IMR-90 (cell line): ENCODE data around the gene ITFG1. TPM values are rescaled to one million over a fixed set of nuclear protein-coding genes. Genes with fewer than 3 reads are reported as not detected.
A peak's percentile ranks its signal among the peaks of the same experiment; 100 is the strongest.

Experiments
- ATAC-seq: fragments of 200-7000 bp; cut with Tn5 transposase; 2 replicates; pipeline ENCODE4 v1.9.1; 2020; ENCODE audit warnings: low read depth, mild to moderate bottlenecking, moderate library complexity
- BruUV-seq: library from RNA; stranded (reverse); fragments of 400-500 nt; replicated peaks from 2 replicates; lab custom pipeline; 2021; lab: Mats Ljungman, UMichigan
- CTCF ChIA-PET: fragments of 300-600 bp; formaldehyde crosslinking; extraction: SDS; loops from one replicate; lab custom pipeline; 2021; ENCODE audit warnings: antibody characterized with exemption; lab: Yijun Ruan, JAX
- POLR2A ChIA-PET: fragments of 300-600 bp; sonication (Branson Sonifier 250); formaldehyde crosslinking; loops from one replicate; lab custom pipeline; 2022; ENCODE audit warnings: antibody characterized with exemption; ENCODE audit not compliant: unreplicated experiment; lab: Charles Lee
- DNase-seq: peaks from one replicate; pipeline ENCODE4 v3.0.0; 2013
- H2AFZ ChIP-seq: replicated peaks from 2 replicates; pipeline ENCODE3; 2013; ENCODE audit warnings: low read length, mild to moderate bottlenecking; ENCODE audit not compliant: poor library complexity
- H2AK5ac ChIP-seq: 2 replicates; pipeline ENCODE4 v1.6.1; 2013; ENCODE audit warnings: low read depth, low read length, inconsistent platforms
- H2AK9ac ChIP-seq: replicated peaks from 2 replicates; pipeline ENCODE3; 2013; ENCODE audit warnings: mild to moderate bottlenecking, low read depth, low read length, moderate library complexity; ENCODE audit not compliant: poor library complexity
- H2BK120ac ChIP-seq: 2 replicates; pipeline ENCODE4 v1.6.1; 2013; ENCODE audit warnings: low read depth, low read length, inconsistent platforms
- H2BK15ac ChIP-seq: 3 replicates; pipeline ENCODE4 v1.6.1; 2013; ENCODE audit warnings: low read depth, low read length, inconsistent platforms
- H2BK20ac ChIP-seq: 2 replicates; pipeline ENCODE4 v1.6.1; 2013; ENCODE audit warnings: low read depth, mild to moderate bottlenecking, inconsistent platforms, low read length, moderate library complexity
- H2BK5ac ChIP-seq: 2 replicates; pipeline ENCODE4 v1.6.1; 2013; ENCODE audit warnings: mild to moderate bottlenecking, low read depth, low read length, inconsistent platforms; ENCODE audit not compliant: poor library complexity, severe bottlenecking
- H3K14ac ChIP-seq: replicated peaks from 2 replicates; pipeline ENCODE4 v1.6.1; 2013; ENCODE audit warnings: low read depth, low read length, inconsistent platforms
- H3K18ac ChIP-seq: 2 replicates; pipeline ENCODE4 v1.6.1; 2013; ENCODE audit warnings: low read depth, low read length, control low read depth
- H3K23ac ChIP-seq: 2 replicates; pipeline ENCODE4 v1.6.1; 2013; ENCODE audit warnings: low read depth, low read length, inconsistent platforms
- H3K27ac ChIP-seq: 2 replicates; pipeline ENCODE4 v1.5.1; 2013; ENCODE audit warnings: mild to moderate bottlenecking, control low read depth, low read length; ENCODE audit not compliant: insufficient read depth
- H3K27me3 ChIP-seq: 2 replicates; pipeline ENCODE4 v1.6.1; 2013; ENCODE audit warnings: low read length; ENCODE audit not compliant: control insufficient read depth, insufficient read depth
- H3K36me3 ChIP-seq: 2 replicates; pipeline ENCODE4 v1.6.1; 2013; ENCODE audit warnings: low read length, mixed read lengths; ENCODE audit not compliant: control insufficient read depth, insufficient read depth
- H3K4ac ChIP-seq: 2 replicates; pipeline ENCODE4 v1.6.1; 2013; ENCODE audit warnings: low read depth, low read length, inconsistent platforms
- H3K4me1 ChIP-seq: 2 replicates; pipeline ENCODE4 v1.6.1; 2013; ENCODE audit warnings: low read length, mixed read lengths; ENCODE audit not compliant: control insufficient read depth, insufficient read depth
- H3K4me2 ChIP-seq: 2 replicates; pipeline ENCODE4 v1.6.1; 2013; ENCODE audit warnings: low read depth, mild to moderate bottlenecking, control low read depth, low read length, moderate library complexity
- H3K4me3 ChIP-seq: 2 replicates; pipeline ENCODE4 v1.5.1; 2013; ENCODE audit warnings: low read depth, mild to moderate bottlenecking, control low read depth, low read length, moderate library complexity; ENCODE audit not compliant: insufficient read depth
- H3K56ac ChIP-seq: 2 replicates; pipeline ENCODE4 v1.6.1; 2013; ENCODE audit warnings: low read length, inconsistent platforms; ENCODE audit not compliant: insufficient read depth; ENCODE audit errors: extremely low read depth
- H3K79me1 ChIP-seq, 2 experiments: 2 replicates each; pipeline ENCODE4 v1.6.1; 2013; ENCODE audit warnings: low read length in 2 of 2, inconsistent platforms in 1 of 2, low read depth in 1 of 2
- H3K9ac ChIP-seq: 2 replicates; pipeline ENCODE4 v1.6.1; 2013; ENCODE audit warnings: low read depth, low read length, control low read depth
- H3K9me1 ChIP-seq: 2 replicates; pipeline ENCODE4 v1.6.1; 2013; ENCODE audit warnings: low read length, inconsistent platforms; ENCODE audit not compliant: insufficient read depth
- H3K9me3 ChIP-seq: 2 replicates; pipeline ENCODE4 v1.6.1; 2013; ENCODE audit warnings: low read length; ENCODE audit not compliant: control insufficient read depth, insufficient read depth
- H4K20me1 ChIP-seq: 2 replicates; pipeline ENCODE4 v1.6.1; 2013; ENCODE audit warnings: low read length, inconsistent platforms; ENCODE audit not compliant: insufficient read depth
- H4K5ac ChIP-seq: 2 replicates; pipeline ENCODE4 v1.6.1; 2013; ENCODE audit warnings: mild to moderate bottlenecking, low read depth, low read length, control low read depth
- H4K8ac ChIP-seq, 2 experiments: 2 replicates each; pipeline ENCODE4 v1.6.1; 2013; ENCODE audit warnings: low read depth in 2 of 2, low read length in 2 of 2, control low read depth in 1 of 2, inconsistent platforms in 1 of 2
- H4K91ac ChIP-seq: 2 replicates; pipeline ENCODE4 v1.6.1; 2013; ENCODE audit warnings: low read depth, low read length, inconsistent platforms; ENCODE audit not compliant: insufficient read depth
- BHLHE40 ChIP-seq: fragments of 150-350 bp; IDR thresholded peaks from 2 replicates; pipeline ENCODE4 v1.6.1; 2016; ENCODE audit warnings: mild to moderate bottlenecking, low read depth, low read length
- CEBPB ChIP-seq: IDR thresholded peaks from 2 replicates; pipeline ENCODE4 v1.6.1; 2012; ENCODE audit warnings: low read depth, low read length, improper control_type of control experiment
- CHD1 ChIP-seq: IDR thresholded peaks from 2 replicates; pipeline ENCODE4 v1.6.1; 2012; ENCODE audit warnings: low read depth, low read length, improper control_type of control experiment
- ELK1 ChIP-seq: fragments of 150-350 bp; IDR thresholded peaks from 2 replicates; pipeline ENCODE4 v1.6.1; 2016; ENCODE audit warnings: low read depth, mild to moderate bottlenecking, low read length, moderate library complexity, borderline replicate concordance
- FOS ChIP-seq: fragments of 150-350 bp; IDR thresholded peaks from 2 replicates; pipeline ENCODE4 v1.6.1; 2016; ENCODE audit warnings: low read depth, low read length
- MAFK ChIP-seq: IDR thresholded peaks from 2 replicates; pipeline ENCODE4 v1.6.1; 2012; ENCODE audit warnings: low read depth, low read length, improper control_type of control experiment
- MAZ ChIP-seq: IDR thresholded peaks from 2 replicates; pipeline ENCODE4 v1.6.1; 2012; ENCODE audit warnings: low read depth, mild to moderate bottlenecking, low read length, improper control_type of control experiment, moderate library complexity, borderline replicate concordance
- MXI1 ChIP-seq: IDR thresholded peaks from 2 replicates; pipeline ENCODE4 v1.6.1; 2012; ENCODE audit warnings: low read depth, mild to moderate bottlenecking, low read length, moderate library complexity, borderline replicate concordance
- NFE2L2 ChIP-seq: fragments of 150-350 bp; IDR thresholded peaks from 2 replicates; pipeline ENCODE4 v1.6.1; 2016; ENCODE audit warnings: low read depth, mild to moderate bottlenecking, low read length
- POLR2A ChIP-seq: IDR thresholded peaks from 2 replicates; pipeline ENCODE4 v1.6.1; 2012; ENCODE audit warnings: mild to moderate bottlenecking, low read depth, low read length
- RAD21 ChIP-seq: IDR thresholded peaks from 2 replicates; pipeline ENCODE4 v1.6.1; 2012; ENCODE audit warnings: low read length, improper control_type of control experiment
- RCOR1 ChIP-seq: IDR thresholded peaks from 2 replicates; pipeline ENCODE4 v1.6.1; 2012; ENCODE audit warnings: mild to moderate bottlenecking, low read length, improper control_type of control experiment; ENCODE audit not compliant: insufficient replicate concordance
- RFX5 ChIP-seq: IDR thresholded peaks from 2 replicates; pipeline ENCODE4 v1.8.0; 2012; ENCODE audit warnings: low read depth, mild to moderate bottlenecking, low read length, moderate library complexity
- SMC3 ChIP-seq: fragments of 150-350 bp; IDR thresholded peaks from 2 replicates; pipeline ENCODE4 v1.6.1; 2016; ENCODE audit warnings: low read depth, mild to moderate bottlenecking, antibody characterized with exemption, low read length, moderate library complexity
- WGBS, 2 experiments: methylation state at CpG; one replicate each; pipeline versions ENCODE4 v1.1.5 to v1.1.7; 2013; ENCODE audit warnings: missing lambda C conversion rate in 2 of 2; ENCODE audit not compliant: insufficient read length in 1 of 2; ENCODE audit errors: extremely low coverage in 2 of 2; 5-methylcytosine and 5-hydroxymethylcytosine counted together
- dilution Hi-C: fragments of 300-500 bp; cut with HindIII; formaldehyde crosslinking; loops from one replicate; pipeline ENCODE4 v1.14.3; 2018; ENCODE audit warnings: low sequenced_read_pairs; ENCODE audit not compliant: unreplicated experiment
- in situ Hi-C: fragments of 300-500 bp; cut with MboI; formaldehyde crosslinking; loops from 3 replicates; pipeline ENCODE4 v1.14.3; 2019; ENCODE audit warnings: low sequenced_read_pairs, inconsistent platforms, mixed read lengths
- intact Hi-C: fragments of 100-400 bp; cut with micrococcal nuclease; formaldehyde crosslinking; loops from 2 replicates; pipeline ENCODE4 v1.10.0; 2022
- polyA plus RNA-seq, 3 experiments: library from polyadenylated mRNA; depleted of rRNA; stranded (reverse); fragments of >200 nt; gene quantifications; 2 replicates each; pipeline ENCODE4 v1.2.3, GENCODE V29; 2012; ENCODE audit warnings: low replicate concordance in 1 of 3
- total RNA-seq: library from RNA; depleted of rRNA; stranded (reverse); fragments of >200 nt; gene quantifications from 2 replicates; pipeline ENCODE4 v1.2.3, GENCODE V29; 2012
- TF ChIP-seq, protein P1 (sequence below): conservative IDR thresholded peaks from 2 replicates; pipeline ENCODE4 v1.5.1; 2012; ENCODE audit warnings: mild to moderate bottlenecking, low read depth, low read length, improper control_type of control experiment
- TF ChIP-seq, protein P2 (sequence below): fragments of 150-350 bp; IDR thresholded peaks from 2 replicates; pipeline ENCODE4 v1.6.1; 2017; ENCODE audit warnings: mild to moderate bottlenecking, antibody characterized with exemption, low read length, low read depth

The ITFG1 gene
- total and polyA plus RNA-seq, 2 of the 4 experiments (the other 2 are of a cell fraction), result 54.3 to 60.4 TPM

- H3K4me3 ChIP-seq, result no peak overlapping the region
These were observed 247.0 kb downstream of the ITFG1 start for GRCh38 chr16:47213761-47214440.

More at GRCh38 chr16:47213761-47214440, 247.0 kb downstream of the ITFG1 start:
- Histone ChIP-seq H4K5ac (no peak overlapping the region), H4K91ac (no peak overlapping the region), H3K27ac (no peak overlapping the region), H3K23ac (no peak overlapping the region), H3K14ac (no peak overlapping the region), H3K56ac (no peak overlapping the region), H2BK5ac (no peak overlapping the region), H3K27me3 (no peaks in the 10 kb centered on the region), H4K8ac (no peak overlapping the region), H2BK120ac (no peak overlapping the region), H3K36me3 (peaks cover 6% of the 10 kb centered on the region; the same call in 1 of the 2 replicates), H4K20me1 (no peaks in the 10 kb centered on the region), H3K9ac (no peak overlapping the region), H2AK5ac (no peak overlapping the region), H3K9me1 (no peaks in the 10 kb centered on the region), H3K18ac (no peak overlapping the region), H3K79me1 (no peaks in the 10 kb centered on the region), H3K4me1 (0 out of 2 replicates have a peak, but pooled peaks cover 3% of the 10 kb centered on the region), H2AK9ac (no peak overlapping the region), H3K4me2 (no peak overlapping the region), H3K4ac (no peak overlapping the region), H2AFZ (no peak overlapping the region), H2BK20ac (no peak overlapping the region), H2BK15ac (no peak overlapping the region), H3K9me3 (no peaks in the 10 kb centered on the region)
- intact Hi-C loops, result no loop called here
- POLR2A ChIA-PET, result no interaction called here
- TF ChIP-seq BHLHE40, result no peak
- no peak for TF ChIP-seq MAFK
- no peak for TF ChIP-seq RAD21
- no peak for TF ChIP-seq MAZ
- no peak for TF ChIP-seq RFX5
- no peak for TF ChIP-seq MXI1
- TF ChIP-seq, protein P1, sequence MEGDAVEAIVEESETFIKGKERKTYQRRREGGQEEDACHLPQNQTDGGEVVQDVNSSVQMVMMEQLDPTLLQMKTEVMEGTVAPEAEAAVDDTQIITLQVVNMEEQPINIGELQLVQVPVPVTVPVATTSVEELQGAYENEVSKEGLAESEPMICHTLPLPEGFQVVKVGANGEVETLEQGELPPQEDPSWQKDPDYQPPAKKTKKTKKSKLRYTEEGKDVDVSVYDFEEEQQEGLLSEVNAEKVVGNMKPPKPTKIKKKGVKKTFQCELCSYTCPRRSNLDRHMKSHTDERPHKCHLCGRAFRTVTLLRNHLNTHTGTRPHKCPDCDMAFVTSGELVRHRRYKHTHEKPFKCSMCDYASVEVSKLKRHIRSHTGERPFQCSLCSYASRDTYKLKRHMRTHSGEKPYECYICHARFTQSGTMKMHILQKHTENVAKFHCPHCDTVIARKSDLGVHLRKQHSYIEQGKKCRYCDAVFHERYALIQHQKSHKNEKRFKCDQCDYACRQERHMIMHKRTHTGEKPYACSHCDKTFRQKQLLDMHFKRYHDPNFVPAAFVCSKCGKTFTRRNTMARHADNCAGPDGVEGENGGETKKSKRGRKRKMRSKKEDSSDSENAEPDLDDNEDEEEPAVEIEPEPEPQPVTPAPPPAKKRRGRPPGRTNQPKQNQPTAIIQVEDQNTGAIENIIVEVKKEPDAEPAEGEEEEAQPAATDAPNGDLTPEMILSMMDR, result no peak
- no peak for TF ChIP-seq ELK1
- TF ChIP-seq CEBPB, result no peak
- no peak for TF ChIP-seq POLR2A
- TF ChIP-seq SMC3, result no peak
- no peak for TF ChIP-seq NFE2L2
- no peak for TF ChIP-seq RCOR1
- TF ChIP-seq CHD1, result no peak
- TF ChIP-seq, protein P2, sequence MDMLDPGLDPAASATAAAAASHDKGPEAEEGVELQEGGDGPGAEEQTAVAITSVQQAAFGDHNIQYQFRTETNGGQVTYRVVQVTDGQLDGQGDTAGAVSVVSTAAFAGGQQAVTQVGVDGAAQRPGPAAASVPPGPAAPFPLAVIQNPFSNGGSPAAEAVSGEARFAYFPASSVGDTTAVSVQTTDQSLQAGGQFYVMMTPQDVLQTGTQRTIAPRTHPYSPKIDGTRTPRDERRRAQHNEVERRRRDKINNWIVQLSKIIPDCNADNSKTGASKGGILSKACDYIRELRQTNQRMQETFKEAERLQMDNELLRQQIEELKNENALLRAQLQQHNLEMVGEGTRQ, result no peak
- no peak for TF ChIP-seq FOS
- DNase-seq (peak; percentile 12), ATAC-seq (no peak; the same call in 1 of the 2 replicates)
- CTCF ChIA-PET, result interaction anchor here (0.5 to 1.2 kb wide), 3 partner anchors 9 to 284 kb away, joined by 3 to 4 read pairs (median 4); no protein-coding TSS in a partner anchor
- dilution Hi-C loops, result no loop called here
- no CpG with 5 or more reads among the region's 2 CpGs for WGBS, 2 experiments
- in situ Hi-C loops, result no loop called here
- BruUV-seq, result no TSS peak
